Activated CD8-positive, alpha-beta T cell treated with anti-CD3 and anti-CD28 coated beads, Interleukin-2, amount 10 ng/mL, durations not matched to agents 7 days and 5 days (primary cell): ENCODE measurements around the gene ACSS2. TPM values are rescaled to one million over a fixed set of nuclear protein-coding genes. Genes with fewer than 3 reads are reported as not detected.

ENCODE experiments used
- ATAC-seq: fragments of 150-1000 bp; cut with Tn5 transposase; one replicate; pipeline ENCODE4 v1.10.0; 2021; ENCODE audit warnings: moderate library complexity
- CTCF ChIA-PET: fragments of 350-600 bp; sonication (Branson Sonifier 250); formaldehyde crosslinking; loops from one replicate; lab custom pipeline; 2021; ENCODE audit warnings: antibody characterized with exemption; lab: Charles Lee
- POLR2A ChIA-PET: fragments of 350-600 bp; sonication (Branson Sonifier 250); formaldehyde crosslinking; loops from one replicate; lab custom pipeline; 2021; ENCODE audit warnings: antibody characterized with exemption; lab: Charles Lee
- DNase-seq: peaks from one replicate; pipeline ENCODE4 v3.0.0-alpha.2; 2020
- H3K27ac Mint-ChIP-seq: one replicate; pipeline ENCODE4 v1.8.0; 2021; ENCODE audit warnings: mild to moderate bottlenecking, mixed read lengths
- H3K27me3 Mint-ChIP-seq: one replicate; pipeline ENCODE4 v1.8.0; 2021; ENCODE audit warnings: low read depth, mixed read lengths
- H3K36me3 Mint-ChIP-seq: one replicate; pipeline ENCODE4 v1.8.0; 2021; ENCODE audit warnings: low read depth, mixed read lengths
- H3K4me1 Mint-ChIP-seq: one replicate; pipeline ENCODE4 v1.8.0; 2021; ENCODE audit warnings: low read depth, mixed read lengths
- H3K4me3 Mint-ChIP-seq: one replicate; pipeline ENCODE4 v1.8.0; 2021; ENCODE audit warnings: mild to moderate bottlenecking, mixed read lengths
- H3K9me3 Mint-ChIP-seq: one replicate; pipeline ENCODE4 v1.8.0; 2022; ENCODE audit warnings: mixed read lengths; ENCODE audit not compliant: insufficient read depth
- total RNA-seq, 2 experiments: library from RNA; stranded (reverse); gene quantifications; one replicate each; pipeline ENCODE4 v1.2.3, GENCODE V29; 2021

Gene ACSS2
- total RNA-seq, 2 experiments from 2014 or later, result 24.0 to 25.5 TPM

DNA sequence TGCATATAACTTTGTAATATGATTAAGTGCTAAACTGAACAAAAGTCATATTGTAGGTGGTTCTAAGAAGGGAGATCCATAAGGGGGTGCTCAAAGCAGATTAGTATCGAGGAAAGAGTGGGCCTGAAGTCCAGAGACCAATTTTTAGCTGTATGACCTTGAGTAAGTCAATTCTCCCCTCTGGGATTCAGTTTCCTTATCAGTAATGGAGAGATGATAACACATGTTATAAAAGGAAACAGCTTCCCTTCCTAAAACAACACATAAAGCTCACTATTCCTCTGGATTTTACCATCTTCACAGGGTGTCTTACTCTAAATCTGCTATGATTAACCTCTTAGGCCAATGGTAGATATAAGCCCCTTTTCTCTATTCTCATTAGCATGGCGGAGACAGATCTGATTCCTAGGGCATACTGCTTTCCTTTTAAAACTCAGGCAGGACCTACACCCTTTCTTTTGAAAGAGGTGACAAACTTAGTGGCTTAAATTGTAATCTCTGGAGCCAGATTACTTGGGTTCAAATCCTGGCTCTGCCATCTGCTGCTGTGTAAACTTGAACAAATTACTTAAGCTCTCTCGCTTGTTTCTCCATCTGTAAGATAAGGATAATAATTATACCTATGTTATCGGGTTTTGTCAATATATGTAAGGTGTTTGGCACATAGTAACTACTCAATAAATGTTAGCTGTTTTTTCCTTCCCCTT is 39.5 kb downstream of the ACSS2 start:
- Mint-ChIP-seq H3K27me3 (no peaks in the 10 kb centered on the region), H3K4me1 (peaks cover 22% of the 10 kb centered on the region), H3K9me3 (no peaks in the 10 kb centered on the region), H3K4me3 (no peak overlapping the region), H3K36me3 (peaks cover 29% of the 10 kb centered on the region), H3K27ac (no peak overlapping the region)
- no peak for ATAC-seq
- ChIA-PET POLR2A (interaction anchor here (0.9 kb wide), 1 partner anchor 13 kb away, joined by 3 read pairs; no protein-coding TSS in a partner anchor), CTCF (interaction anchor here (1.6 to 2.3 kb wide), 2 partner anchors 39 to 41 kb away, joined by 5 read pairs; partner anchors contain the start of gene ACSS2)
- no peak for DNase-seq

GRCh38 chr20:34916774-34917354 is 40.5 kb downstream of the ACSS2 start:
- POLR2A ChIA-PET, result interaction anchor here (0.9 kb wide), 1 partner anchor 12 kb away, joined by 3 read pairs; no protein-coding TSS in a partner anchor
- Mint-ChIP-seq H3K27me3 (no peaks in the 10 kb centered on the region), H3K27ac (no peak overlapping the region), H3K9me3 (no peaks in the 10 kb centered on the region), H3K4me3 (no peak overlapping the region), H3K4me1 (peaks cover 28% of the 10 kb centered on the region), H3K36me3 (peaks cover 33% of the 10 kb centered on the region)
- CTCF ChIA-PET, result interaction anchor here (1.6 to 2.3 kb wide), 2 partner anchors 40 to 42 kb away, joined by 5 read pairs; partner anchors contain the start of gene ACSS2
- ATAC-seq, result no peak
- no peak for DNase-seq

DNA sequence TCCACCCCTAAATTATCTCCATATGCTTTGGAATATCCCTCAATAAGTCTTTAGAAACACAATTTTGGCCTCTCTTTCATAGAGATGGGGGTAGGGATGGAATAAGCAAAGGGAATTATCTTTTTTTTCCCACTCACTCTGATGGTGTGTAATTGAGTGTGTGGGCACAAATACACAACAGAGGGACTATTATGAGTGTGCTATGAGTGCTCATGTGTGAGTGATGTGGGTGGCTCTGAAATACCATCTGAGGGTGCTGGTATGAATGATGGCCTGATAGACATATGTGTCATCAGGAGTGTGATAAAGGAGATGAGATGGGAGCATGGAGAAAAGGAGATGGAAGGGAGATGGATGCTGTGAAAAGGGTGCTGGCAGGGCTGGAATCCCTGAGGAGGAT is 43.6 kb downstream of the ACSS2 start:
- H3K9me3 Mint-ChIP-seq, result no peaks in the 10 kb centered on the region
- H3K27ac Mint-ChIP-seq, result no peak overlapping the region
- ATAC-seq (no peak), DNase-seq (no peak)
- H3K27me3 Mint-ChIP-seq, result no peaks in the 10 kb centered on the region
- no peak overlapping the region for H3K4me3 Mint-ChIP-seq
- peaks cover 28% of the 10 kb centered on the region for H3K4me1 Mint-ChIP-seq
- peaks cover 32% of the 10 kb centered on the region for H3K36me3 Mint-ChIP-seq
- POLR2A ChIA-PET, result interaction anchor here (0.7 kb wide), 1 partner anchor 723 kb away, joined by 3 read pairs; no protein-coding TSS in a partner anchor
- CTCF ChIA-PET, result interaction anchor here (2.1 kb wide), 1 partner anchor 46 kb away, joined by 9 read pairs; no protein-coding TSS in a partner anchor

DNA sequence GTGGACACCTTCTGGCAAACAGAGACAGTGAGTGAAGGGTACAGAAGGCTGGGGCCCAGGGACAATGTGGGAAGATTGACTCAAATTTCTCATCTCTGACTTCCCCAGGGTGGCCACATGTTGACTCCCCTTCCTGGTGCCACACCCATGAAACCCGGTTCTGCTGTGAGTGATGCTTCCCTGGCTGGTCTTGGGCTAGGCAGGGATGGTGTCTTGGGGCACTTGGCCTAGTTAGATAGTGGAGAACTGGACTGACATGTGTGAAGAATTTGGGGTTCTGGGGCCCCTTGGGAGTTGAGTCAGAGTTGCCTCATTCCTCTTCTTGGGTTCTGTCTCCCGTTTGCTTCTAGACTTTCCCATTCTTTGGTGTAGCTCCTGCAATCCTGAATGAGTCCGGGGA is 45.0 kb downstream of the ACSS2 start:
- H3K27ac Mint-ChIP-seq, result no peak overlapping the region
- H3K36me3 Mint-ChIP-seq, result peaks cover 42% of the 10 kb centered on the region
- H3K4me1 Mint-ChIP-seq, result peaks cover 40% of the 10 kb centered on the region
- ChIA-PET CTCF (no interaction called here), POLR2A (no interaction called here)
- no peaks in the 10 kb centered on the region for H3K27me3 Mint-ChIP-seq
- no peaks in the 10 kb centered on the region for H3K9me3 Mint-ChIP-seq
- ATAC-seq, result no peak
- no peak for DNase-seq
- no peak overlapping the region for H3K4me3 Mint-ChIP-seq

GRCh38 chr20:34922654-34923381 is 46.4 kb downstream of the ACSS2 start:
- no peaks in the 10 kb centered on the region for H3K9me3 Mint-ChIP-seq
- CTCF ChIA-PET, result interaction anchor here (1.3 kb wide), 1 partner anchor 9 kb away, joined by 3 read pairs; no protein-coding TSS in a partner anchor
- no peak for DNase-seq
- no peaks in the 10 kb centered on the region for H3K27me3 Mint-ChIP-seq
- no peak for ATAC-seq
- no peak overlapping the region for H3K27ac Mint-ChIP-seq
- H3K36me3 Mint-ChIP-seq, result peaks cover 38% of the 10 kb centered on the region
- H3K4me1 Mint-ChIP-seq, result peaks cover 34% of the 10 kb centered on the region
- no peak overlapping the region for H3K4me3 Mint-ChIP-seq
- POLR2A ChIA-PET, result no interaction called here

- Mint-ChIP-seq H3K36me3 (peaks cover 39% of the 10 kb centered on the region), H3K9me3 (no peaks in the 10 kb centered on the region), H3K4me1 (peaks cover 28% of the 10 kb centered on the region), H3K4me3 (no peak overlapping the region), H3K27me3 (no peaks in the 10 kb centered on the region), H3K27ac (no peak overlapping the region)
- CTCF ChIA-PET, result no interaction called here
- ATAC-seq (no peak), DNase-seq (no peak)
- POLR2A ChIA-PET, result no interaction called here
These were observed 47.0 kb downstream of the ACSS2 start for GRCh38 chr20:34923414-34923813.

DNA sequence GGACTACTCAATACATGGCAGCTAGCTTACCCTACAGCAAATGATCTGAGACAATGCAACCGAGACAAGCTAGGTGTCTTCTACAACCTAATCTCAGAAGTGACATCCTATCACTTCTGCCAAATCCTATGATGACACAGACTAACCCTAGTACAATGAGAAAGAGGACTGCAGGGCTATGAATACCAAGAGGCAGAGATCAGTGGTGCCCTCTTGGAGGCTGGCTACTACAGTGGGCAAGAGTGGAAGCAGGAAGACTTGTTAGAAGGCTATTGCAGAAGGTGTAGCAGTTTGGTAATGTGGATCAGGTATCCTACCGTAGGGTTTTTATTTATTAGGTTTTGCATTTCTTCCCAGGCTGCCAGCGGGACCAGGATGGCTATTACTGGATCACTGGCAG is 48.9 kb downstream of the ACSS2 start:
- H3K9me3 Mint-ChIP-seq, result no peaks in the 10 kb centered on the region
- POLR2A ChIA-PET, result no interaction called here
- CTCF ChIA-PET, result interaction anchor here (1.1 kb wide), 1 partner anchor 49 kb away, joined by 3 read pairs; the partner anchor contains the start of gene ACSS2
- H3K27ac Mint-ChIP-seq, result peak overlapping the region; percentile 47
- no peaks in the 10 kb centered on the region for H3K27me3 Mint-ChIP-seq
- H3K36me3 Mint-ChIP-seq, result peaks cover 43% of the 10 kb centered on the region
- H3K4me1 Mint-ChIP-seq, result peaks cover 22% of the 10 kb centered on the region
- H3K4me3 Mint-ChIP-seq, result no peak overlapping the region
- DNase-seq (no peak), ATAC-seq (no peak)

DNA sequence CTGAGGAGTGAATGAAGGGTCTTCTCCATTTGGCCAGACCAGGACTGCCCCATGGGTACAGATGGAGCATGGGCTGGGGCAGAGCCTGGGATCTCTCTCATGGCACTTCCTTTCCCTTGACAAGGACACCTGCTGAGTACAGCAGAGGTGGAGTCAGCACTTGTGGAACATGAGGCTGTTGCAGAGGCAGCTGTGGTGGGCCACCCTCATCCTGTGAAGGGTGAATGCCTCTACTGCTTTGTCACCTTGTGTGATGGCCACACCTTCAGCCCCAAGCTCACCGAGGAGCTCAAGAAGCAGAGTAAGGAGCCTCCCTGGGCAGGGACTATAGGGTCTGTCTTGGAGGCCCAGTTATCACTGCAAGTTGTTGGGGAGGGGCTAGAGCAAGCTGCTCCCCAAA is 49.6 kb downstream of the ACSS2 start:
- ChIA-PET POLR2A (no interaction called here), CTCF (no interaction called here)
- ATAC-seq (no peak), DNase-seq (peak; percentile 39)
- Mint-ChIP-seq H3K27me3 (no peaks in the 10 kb centered on the region), H3K27ac (peak overlapping the region; percentile 47), H3K9me3 (no peaks in the 10 kb centered on the region), H3K36me3 (peaks cover 44% of the 10 kb centered on the region), H3K4me3 (no peak overlapping the region), H3K4me1 (peaks cover 22% of the 10 kb centered on the region)

- ChIA-PET CTCF (no interaction called here), POLR2A (no interaction called here)
- H3K27ac Mint-ChIP-seq, result peak overlapping the region; percentile 43
- H3K4me1 Mint-ChIP-seq, result peaks cover 17% of the 10 kb centered on the region
- no peaks in the 10 kb centered on the region for H3K27me3 Mint-ChIP-seq
- DNase-seq, result no peak
- no peaks in the 10 kb centered on the region for H3K9me3 Mint-ChIP-seq
- H3K36me3 Mint-ChIP-seq, result peaks cover 43% of the 10 kb centered on the region
- no peak overlapping the region for H3K4me3 Mint-ChIP-seq
- ATAC-seq, result no peak
These were observed 50.2 kb downstream of the ACSS2 start for GRCh38 chr20:34926581-34926980.

GRCh38 chr20:34927736-34928135 is 51.3 kb downstream of the ACSS2 start:
- Mint-ChIP-seq H3K27me3 (no peaks in the 10 kb centered on the region), H3K4me1 (peaks cover 17% of the 10 kb centered on the region), H3K9me3 (no peaks in the 10 kb centered on the region), H3K27ac (no peak overlapping the region), H3K36me3 (peaks cover 46% of the 10 kb centered on the region), H3K4me3 (no peak overlapping the region)
- ChIA-PET POLR2A (no interaction called here), CTCF (interaction anchor here (1.4 kb wide), 1 partner anchor 55 kb away, joined by 4 read pairs; the partner anchor contains the start of gene GGT7)
- ATAC-seq (no peak), DNase-seq (no peak)

DNA sequence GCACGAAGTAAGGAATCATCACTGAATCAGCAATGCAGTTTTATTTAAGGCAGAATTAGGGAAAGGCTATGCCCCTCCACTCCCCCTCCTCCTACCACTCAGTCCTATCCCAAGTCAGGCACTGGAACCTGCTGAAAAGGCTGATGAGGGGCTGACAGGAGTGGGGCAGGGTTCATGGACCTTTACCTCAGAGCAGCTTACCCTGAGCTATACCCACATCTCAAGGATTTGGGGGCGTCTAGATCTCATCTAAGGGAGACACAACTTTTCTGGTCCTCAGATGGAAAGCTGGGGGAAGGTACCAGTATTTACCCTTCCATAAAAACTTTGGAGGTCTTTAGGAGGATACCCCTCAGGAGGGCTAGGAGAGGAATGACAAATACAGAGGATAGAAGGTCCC is 52.0 kb downstream of the ACSS2 start:
- Mint-ChIP-seq H3K27ac (no peak overlapping the region), H3K27me3 (no peaks in the 10 kb centered on the region), H3K36me3 (peaks cover 52% of the 10 kb centered on the region), H3K4me3 (no peak overlapping the region), H3K4me1 (peaks cover 17% of the 10 kb centered on the region), H3K9me3 (no peaks in the 10 kb centered on the region)
- ATAC-seq (no peak), DNase-seq (no peak)
- POLR2A ChIA-PET, result interaction anchor here (1.1 kb wide), 2 partner anchors 12 to 13 kb away, joined by 3 read pairs; no protein-coding TSS in a partner anchor
- CTCF ChIA-PET, result interaction anchor here (1.4 kb wide), 1 partner anchor 56 kb away, joined by 4 read pairs; the partner anchor contains the start of gene GGT7
